HK-2 (cell line): ENCODE measurements around the gene BPTF.
"Not testable (repeated sequence)": the region's sequence is repeated elsewhere in the genome, so short reads cannot be mapped to it uniquely, and the experiment has no call there.

ENCODE experiments used
- DNase-seq: peaks from one replicate; pipeline ENCODE4 v3.0.0-alpha.2; 2018; ENCODE audit not compliant: unreplicated experiment

The BPTF gene, protein sequence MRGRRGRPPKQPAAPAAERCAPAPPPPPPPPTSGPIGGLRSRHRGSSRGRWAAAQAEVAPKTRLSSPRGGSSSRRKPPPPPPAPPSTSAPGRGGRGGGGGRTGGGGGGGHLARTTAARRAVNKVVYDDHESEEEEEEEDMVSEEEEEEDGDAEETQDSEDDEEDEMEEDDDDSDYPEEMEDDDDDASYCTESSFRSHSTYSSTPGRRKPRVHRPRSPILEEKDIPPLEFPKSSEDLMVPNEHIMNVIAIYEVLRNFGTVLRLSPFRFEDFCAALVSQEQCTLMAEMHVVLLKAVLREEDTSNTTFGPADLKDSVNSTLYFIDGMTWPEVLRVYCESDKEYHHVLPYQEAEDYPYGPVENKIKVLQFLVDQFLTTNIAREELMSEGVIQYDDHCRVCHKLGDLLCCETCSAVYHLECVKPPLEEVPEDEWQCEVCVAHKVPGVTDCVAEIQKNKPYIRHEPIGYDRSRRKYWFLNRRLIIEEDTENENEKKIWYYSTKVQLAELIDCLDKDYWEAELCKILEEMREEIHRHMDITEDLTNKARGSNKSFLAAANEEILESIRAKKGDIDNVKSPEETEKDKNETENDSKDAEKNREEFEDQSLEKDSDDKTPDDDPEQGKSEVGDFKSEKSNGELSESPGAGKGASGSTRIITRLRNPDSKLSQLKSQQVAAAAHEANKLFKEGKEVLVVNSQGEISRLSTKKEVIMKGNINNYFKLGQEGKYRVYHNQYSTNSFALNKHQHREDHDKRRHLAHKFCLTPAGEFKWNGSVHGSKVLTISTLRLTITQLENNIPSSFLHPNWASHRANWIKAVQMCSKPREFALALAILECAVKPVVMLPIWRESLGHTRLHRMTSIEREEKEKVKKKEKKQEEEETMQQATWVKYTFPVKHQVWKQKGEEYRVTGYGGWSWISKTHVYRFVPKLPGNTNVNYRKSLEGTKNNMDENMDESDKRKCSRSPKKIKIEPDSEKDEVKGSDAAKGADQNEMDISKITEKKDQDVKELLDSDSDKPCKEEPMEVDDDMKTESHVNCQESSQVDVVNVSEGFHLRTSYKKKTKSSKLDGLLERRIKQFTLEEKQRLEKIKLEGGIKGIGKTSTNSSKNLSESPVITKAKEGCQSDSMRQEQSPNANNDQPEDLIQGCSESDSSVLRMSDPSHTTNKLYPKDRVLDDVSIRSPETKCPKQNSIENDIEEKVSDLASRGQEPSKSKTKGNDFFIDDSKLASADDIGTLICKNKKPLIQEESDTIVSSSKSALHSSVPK (N-terminal part only)

DNA sequence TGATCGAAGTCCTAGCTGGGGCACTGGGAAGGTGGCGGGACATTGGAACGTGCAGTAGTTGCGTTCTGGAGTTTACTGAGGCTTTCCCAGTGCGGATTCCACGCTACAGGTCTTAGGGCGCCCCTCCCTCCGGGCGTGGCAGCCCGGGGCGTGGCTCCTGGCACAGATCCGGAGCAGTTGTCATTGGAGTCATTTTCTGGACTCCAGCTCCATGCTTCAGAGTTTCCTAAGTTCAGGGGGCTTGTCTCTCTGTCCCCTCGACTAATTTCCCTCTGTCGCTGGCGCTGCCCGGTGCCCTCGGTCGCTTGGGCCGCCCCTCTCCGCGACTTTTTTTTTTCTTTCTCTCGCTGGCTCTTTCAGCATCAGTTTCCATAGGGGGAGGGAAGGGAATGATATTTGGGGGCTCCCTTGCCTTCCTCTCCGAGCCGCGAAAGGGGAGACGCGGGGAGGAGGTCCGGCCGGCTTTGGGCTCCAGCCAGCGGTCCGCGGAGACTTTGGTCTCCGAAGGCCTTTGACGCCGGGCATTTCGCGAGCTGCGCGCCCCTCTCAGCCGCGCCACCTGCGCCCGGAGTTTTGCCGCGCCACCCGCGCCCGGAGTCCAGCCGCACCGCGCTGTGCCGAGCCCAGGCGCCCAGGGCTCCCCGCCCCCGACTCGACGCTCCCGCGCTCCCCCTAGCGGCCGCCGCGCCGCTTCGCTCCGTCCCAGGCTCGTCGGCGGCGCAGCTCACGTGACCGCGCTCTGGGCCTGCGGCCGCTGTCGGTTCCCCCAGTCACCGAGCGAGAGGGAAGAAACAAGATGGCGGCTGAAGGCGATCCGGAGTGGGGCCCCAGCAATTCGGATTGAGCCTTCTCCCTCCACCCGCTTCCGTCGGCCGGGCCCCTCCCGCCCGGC is at the start of gene BPTF:
Gene BPTF (plus strand): TSS at position 769 of the 892 bp plus-strand sequence. CDS start 222 bp downstream, outside the sequence.
- DNase-seq = peak; percentile 92

DNA sequence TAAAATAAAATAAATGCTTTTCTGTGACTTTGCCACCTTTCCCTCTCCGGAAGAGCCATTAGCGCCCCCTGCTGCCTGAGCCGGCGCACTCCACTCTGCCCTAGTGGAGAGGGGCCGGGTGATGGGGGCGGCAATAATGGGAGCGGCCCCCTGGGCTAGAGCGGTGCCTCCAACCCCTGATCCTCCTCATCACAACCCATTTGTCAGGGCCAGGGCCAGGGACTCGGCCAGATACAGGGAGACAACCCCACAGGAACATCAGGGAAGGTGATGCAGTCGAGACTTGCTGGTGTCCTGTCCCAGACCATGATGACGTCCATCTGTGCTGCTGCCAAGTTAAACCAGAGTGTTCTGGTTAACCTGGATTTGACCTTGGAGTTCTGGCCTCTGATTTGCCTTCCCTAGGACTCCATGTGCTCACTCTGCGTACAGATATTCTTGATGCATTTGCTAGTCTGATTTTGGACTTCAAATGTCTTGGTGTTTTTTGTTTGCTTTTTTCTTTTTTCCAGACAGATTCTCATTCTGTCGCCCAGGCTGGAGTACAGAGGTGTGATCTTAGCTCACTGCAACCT is 46.1 kb upstream of the BPTF start:
- peak; percentile 22 for DNase-seq

DNA sequence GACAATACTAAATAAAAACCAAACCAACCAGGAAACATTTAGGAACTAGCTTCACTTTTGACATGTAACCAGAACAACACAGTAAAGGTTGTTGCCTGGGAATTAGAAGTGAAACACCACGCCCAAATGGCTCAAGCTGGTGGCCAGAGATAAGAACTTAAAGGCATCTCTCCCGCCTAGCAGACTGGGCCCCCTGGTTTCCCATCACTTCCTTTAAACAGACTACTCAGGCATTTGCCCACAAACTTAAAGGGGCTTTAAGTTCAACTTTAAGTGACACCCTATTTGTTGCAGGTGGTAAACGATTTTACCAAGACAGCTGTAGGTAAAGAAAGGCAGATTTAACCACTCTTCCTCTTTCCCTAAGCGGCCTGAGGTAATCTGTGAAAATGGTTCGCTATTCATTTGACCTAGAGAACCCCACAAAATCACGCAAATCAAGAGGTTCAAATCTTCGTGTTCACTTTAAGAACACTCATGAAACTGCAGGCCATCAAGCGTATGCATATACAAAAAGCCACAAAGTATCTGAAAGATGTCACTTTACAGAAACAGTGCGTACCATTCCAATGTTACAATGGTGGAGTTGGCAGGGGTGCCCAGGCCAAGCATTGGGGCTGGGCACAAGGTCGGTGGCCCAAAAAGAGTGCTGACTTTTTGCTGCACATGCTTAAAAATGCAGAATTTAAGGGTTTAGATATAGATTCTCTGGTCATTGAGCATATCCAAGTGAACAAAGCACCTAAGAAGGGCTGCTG is 40.8 kb upstream of the BPTF start:
- no peak for DNase-seq

DNA sequence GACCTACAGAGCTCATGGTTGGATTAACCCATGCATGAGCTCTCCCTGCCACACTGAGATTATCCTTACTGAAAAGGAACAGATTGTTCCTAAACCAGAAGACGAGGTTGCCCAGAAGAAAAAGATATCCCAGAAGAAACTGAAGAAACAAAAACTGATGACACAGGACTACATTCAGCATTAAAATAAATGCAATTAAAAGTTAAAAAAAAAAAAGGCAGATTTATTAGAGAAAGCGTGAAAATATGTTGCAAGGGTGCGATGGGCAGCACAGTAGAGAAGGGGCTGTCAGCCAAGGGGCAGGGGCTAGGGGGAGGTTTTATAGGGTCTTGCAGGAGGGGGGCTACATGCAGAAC is 40.2 kb upstream of the BPTF start:
- no peak for DNase-seq

DNA sequence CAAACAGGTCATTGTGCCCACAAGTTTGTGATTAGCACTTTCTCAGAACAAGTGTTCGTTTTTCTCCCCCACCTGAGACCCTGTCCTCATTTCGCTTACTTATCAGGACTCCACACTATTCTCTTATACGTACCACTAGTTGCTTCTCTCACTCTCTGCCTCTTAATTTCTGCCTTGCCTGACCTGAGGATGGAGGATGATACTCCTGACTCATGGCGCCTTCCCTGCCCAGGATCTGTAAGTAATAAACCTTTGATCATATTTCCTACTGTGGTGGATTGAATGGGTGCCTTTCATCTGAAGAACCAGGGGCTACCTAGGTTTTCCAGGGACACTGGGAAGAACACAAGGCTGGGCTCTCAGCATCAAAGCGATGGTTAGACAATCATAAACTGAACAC is 39.8 kb upstream of the BPTF start:
- no peak for DNase-seq

DNA sequence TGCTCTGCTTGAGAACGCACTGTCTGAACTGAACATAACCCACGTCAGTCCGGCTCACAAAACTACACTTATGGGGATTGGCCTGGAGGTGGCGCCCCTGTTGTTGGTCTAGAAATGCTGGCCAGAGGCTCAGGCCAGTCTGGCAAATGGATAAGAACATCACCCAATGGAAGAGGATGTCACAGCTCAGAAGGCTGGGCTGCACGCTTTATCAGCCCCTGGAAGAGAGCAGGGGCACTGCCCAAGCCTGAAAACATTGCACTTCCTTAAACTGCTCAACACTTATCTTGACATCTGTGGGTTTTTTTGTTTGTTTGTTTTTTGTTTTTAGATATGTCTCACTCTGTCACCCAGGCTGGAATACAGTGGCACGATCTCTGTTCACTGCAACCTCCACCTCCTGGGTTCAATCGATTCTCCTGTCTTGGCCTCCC is 24.8 kb upstream of the BPTF start:
- DNase-seq = peak; percentile 70

DNA sequence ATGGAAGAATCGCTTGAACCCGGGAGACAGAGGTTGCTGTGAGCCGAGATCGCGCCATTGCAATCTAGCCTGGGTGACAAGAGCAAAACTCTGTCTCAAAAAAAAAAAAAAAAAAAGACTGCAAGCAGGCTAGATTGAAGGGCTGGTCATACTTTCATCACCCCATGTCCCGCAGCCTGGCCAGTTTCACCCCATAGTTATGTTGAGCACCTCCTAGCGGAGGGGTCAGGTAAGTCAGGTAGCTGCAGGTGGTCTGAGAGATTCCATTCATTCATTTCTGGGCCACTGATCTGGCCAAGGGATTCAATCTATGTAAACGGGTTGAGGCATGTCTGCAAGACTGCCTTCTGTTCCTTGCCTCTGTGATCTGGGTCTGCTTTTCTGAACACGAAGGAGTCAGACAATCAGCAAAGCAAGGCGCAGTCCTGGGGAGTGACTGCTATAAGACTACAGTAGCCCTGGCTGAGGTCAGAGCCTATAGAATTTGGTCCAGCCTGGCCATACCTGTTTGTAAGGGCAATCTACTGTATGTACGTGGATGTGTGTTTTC is 23.6 kb upstream of the BPTF start:
- DNase-seq = no peak

DNA sequence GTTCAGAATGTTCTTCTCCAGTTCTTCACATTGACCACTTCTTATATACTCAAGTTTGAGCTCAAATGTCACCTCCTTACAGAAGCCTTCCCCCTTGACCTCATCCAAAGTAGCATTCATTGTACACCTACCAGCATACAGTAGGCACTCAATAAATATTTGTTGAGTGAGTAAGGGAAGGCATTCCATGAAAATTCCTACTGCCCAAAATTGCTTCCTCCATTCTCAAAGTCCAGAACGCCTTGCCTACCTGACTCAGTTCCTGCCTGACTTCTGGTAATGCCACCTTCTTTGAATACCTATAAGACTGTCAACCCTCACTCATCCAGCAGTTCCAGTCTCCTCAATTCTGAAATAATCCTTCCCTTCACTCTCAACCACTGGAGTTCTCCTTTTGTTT is 14.8 kb upstream of the BPTF start:
- no peak for DNase-seq

DNA sequence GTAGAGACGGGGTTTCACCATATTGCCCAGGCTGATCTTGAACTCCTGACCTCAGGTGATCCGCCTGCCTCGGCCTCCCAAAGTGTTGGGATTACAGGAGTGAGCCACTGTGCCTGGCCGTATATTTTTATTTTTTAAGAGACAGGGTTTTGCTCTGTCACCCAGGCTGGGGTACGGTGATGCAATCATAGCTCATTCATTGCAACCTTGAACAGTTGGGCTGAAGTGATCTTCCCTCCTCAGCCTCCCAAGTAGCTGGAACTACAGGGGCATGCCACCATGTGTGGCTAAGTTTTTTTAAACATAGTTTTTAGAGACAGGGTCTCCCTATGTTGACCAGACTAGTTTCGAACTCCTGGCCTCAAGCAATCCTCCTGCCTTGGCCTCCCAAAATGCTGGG is 12.9 kb upstream of the BPTF start:
- not testable (repeated sequence) for DNase-seq

DNA sequence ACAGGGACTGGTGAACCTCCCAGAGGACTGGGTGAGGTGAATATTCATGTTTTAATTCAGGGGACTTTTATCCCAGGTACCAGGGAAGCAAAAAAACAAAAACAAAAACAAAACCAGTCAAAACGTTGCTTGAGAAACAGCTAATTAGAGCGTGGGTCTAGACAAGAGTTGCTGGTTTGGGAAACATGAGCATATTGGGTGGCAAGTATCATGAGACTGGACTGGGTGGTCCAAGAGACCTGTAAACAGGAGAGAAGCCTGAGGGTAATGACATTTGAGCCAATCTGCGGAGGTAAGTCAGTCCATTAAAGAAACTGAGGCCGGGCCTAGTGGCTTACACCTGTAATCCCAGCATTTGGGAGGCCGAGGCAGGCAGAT is 11.5 kb upstream of the BPTF start:
- DNase-seq = no peak

DNA sequence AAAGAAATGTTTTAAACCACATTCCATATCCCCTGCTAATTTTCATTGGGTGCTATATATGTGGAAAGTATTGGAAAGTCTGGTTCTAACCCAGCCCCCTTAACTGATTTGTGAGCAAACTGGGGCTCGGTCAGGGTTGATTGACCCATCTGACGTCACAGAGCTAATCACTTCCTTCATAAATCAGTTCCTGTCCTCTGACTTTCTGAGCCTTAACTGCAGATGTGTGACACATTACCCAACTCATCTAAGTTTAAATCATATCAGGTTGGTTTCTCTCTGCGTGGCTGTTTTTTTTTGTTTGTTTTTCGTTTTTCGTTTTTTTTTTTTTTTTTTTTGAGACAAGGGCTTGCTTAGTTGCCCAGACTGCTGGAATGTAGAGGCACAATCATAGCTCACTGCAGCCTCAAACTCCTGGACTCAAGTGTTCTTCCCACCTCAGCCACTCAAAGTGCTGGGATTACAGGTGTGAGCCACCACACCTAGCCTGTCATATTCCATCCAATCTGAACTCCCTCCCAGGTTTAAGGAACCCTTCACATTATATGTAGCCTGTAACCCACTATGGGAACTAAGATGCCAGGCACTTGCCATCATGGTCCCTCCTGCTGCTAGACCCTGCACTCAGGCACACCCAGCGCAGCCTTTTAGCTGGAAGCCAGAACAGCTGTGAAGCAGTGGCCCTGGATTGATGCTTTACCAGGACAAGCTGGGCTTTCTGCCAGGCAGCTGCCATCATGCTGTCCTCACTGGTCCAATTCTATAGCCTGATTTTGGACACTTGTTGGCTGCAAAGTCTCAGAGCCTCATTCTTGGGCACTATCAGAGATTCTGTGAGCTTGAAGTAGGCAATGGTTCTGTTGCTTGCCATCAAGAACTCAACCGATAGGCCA is 6.9 kb upstream of the BPTF start:
- no peak for DNase-seq

DNA sequence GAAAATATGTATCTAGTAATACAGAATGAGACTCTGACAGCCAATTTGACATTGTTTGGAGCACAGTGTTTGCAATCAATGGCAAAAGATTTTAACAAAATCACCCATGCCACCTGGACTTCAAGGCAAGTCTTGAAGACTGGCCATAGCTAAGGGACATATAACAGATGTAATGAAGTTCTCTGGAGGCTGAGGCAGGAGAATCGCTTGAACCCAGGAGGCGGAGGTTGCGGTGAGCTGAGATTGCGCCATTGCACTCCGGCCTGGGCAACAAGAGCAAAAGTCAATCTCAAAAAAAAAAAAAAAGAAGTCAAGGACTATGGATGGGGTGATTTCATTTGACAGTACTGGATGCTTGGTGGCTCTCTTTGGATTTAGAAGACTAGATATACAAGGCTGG is 5.6 kb upstream of the BPTF start:
- no peak for DNase-seq

DNA sequence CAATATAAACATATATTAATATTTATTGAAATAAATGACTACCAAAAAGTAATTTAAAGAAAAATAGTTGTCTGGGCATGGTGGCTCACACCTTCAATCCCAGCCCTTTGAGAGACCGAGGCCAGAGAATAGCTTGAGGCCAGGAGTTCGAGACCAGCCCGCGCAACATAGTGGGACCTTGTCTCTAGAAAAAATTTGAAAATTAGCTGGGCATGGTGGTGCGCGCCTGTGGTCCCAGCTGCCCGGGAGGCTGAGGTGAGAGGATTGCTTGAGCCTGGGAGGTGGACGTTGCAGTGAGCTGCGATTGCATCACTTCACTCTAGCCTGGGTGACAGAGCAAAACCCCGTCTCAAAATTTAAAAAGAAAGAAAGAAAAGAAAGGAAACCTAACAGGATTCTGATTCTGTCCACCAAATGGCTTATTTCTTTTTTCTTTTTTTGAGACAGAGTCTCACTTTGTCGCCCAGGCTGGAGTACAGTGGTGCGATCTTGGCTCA is 3.4 kb upstream of the BPTF start:
- no peak for DNase-seq

DNA sequence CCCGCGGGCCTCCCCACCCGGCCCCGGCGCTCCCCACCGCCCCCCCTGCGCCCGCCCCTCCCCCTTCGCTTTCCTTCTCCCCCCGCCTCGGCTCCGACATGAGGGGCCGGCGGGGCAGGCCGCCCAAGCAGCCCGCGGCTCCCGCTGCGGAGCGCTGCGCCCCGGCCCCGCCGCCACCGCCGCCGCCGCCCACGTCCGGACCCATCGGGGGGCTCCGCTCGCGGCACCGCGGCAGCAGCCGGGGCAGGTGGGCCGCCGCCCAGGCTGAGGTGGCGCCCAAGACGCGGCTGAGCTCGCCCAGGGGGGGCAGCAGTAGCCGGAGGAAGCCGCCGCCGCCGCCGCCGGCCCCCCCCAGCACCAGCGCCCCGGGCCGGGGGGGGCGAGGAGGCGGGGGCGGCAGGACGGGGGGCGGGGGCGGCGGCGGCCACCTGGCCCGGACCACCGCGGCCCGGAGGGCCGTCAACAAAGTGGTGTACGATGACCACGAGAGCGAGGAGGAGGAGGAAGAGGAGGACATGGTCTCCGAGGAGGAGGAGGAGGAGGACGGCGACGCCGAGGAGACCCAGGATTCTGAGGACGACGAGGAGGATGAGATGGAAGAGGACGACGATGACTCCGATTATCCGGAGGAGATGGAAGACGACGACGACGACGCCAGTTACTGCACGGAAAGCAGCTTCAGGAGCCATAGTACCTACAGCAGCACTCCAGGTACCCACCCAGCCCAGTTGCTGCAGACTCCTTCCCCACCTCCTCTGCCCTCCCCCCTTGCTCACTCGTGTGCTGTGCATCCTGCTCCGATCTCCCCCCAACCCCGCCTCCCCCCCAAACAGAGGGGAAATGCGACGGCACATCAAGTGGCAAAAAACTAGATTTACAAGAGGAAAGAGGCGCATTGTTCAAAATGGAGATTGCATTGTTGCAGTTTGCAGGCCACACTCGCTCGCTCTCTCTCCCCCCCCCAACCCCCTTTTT is 611 bp downstream of the BPTF start:
- peak; percentile 49 for DNase-seq

DNA sequence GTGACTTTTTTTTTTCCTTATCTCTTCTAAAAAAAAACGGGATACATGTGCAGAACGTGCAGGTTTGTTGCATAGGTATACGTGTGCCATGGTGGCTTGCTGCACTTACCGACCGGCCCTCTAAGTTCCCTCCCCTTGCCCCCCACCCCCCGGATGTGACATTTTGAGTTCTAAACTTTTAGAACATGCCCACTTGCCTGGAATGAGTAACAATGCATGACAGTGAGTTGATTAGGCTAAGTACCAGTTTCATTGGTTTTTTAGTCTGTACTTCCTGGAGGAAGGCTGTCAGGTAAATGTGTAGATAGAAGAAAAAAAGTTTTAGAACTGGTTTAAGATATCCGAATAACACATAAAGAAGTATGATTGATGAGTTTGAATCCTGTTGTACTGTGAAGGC is 4.0 kb downstream of the BPTF start:
- DNase-seq = no peak

DNA sequence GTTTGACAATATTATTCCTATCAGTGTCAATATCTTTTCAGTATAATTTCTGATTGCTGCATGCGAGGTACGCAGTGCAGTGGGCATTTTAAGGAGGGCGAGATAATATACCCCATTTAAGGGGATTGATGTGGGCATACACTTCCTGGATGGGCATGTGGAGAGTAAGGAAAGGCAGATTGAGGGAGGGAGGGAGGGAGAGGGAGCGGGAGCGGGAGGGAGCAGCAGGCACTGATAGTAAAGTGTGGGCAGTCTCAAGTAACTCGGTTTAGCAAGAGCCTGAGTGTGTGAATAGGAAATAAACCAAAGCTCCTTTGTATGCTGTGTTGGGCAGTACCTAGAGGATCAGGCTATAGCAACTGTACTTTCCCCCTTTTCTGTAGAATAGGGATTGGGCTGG is 5.1 kb downstream of the BPTF start:
- DNase-seq = no peak

DNA sequence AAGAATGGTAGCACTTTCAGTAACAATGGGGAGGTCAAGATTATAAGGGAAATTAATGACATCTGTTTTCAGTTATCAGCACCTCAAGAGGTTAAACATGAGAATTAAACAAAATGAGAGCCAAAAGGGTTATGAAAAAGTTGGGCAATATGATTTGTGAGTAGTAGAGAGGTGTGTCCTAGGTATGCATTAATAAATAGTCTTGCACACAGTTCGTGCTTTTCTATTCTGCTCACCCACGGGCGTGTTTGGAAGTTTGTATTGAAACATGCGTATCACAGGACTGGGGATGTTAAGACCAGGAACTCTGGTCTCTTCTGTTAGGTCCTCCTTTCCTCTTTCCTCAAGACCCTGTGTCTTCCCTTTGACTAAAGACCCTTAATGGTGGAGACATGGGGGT is 6.0 kb downstream of the BPTF start:
- no peak for DNase-seq
